SK-N-SH (cell line): ENCODE data around the gene TBXAS1. TPM values are rescaled to one million over a fixed set of nuclear protein-coding genes. Genes with fewer than 3 reads are reported as not detected.

ENCODE experiments used
- CTCF ChIA-PET: fragments of 300-600, 350-600 bp; formaldehyde crosslinking; extraction: SDS; loops from one replicate; lab custom pipeline; 2021; lab: Yijun Ruan, JAX
- POLR2A ChIA-PET: fragments of 350-600 bp; sonication (Branson Sonifier 250); formaldehyde crosslinking; extraction: SDS; loops from one replicate; lab custom pipeline; 2020; ENCODE audit warnings: antibody characterized with exemption, inconsistent platforms; lab: Yijun Ruan, JAX
- DNase-seq: peaks from one replicate; pipeline ENCODE4 v3.0.0; 2012
- H2AFZ ChIP-seq: fragments of 200-600 bp; sonication (generic); 2 replicates; pipeline ENCODE4 v1.8.1; 2016; ENCODE audit warnings: antibody characterized with exemption, mild to moderate bottlenecking, low read depth
- H3F3A ChIP-seq: fragments of 200-600 bp; sonication (generic); replicated peaks from 2 replicates; pipeline ENCODE3; 2016; ENCODE audit warnings: antibody characterized with exemption, mild to moderate bottlenecking; ENCODE audit not compliant: insufficient read depth
- H3K27ac ChIP-seq, 2 experiments: fragments of 200-500 bp in 1 of 2; fragments of 200-600 bp in 1 of 2; sonication (Bioruptor generic) in 1 of 2; sonication (generic), shearing (Covaris generic) in 1 of 2; 2 replicates each; pipeline versions ENCODE4 v1.5.1 to v1.6.1; 2014 to 2016; ENCODE audit warnings: low read depth in 2 of 2, inconsistent platforms in 1 of 2, low read length in 1 of 2, mild to moderate bottlenecking in 1 of 2, mixed read lengths in 1 of 2
- H3K27me3 ChIP-seq: fragments of 200-600 bp; sonication (generic), shearing (Covaris generic); 2 replicates; pipeline ENCODE4 v1.6.1; 2016; ENCODE audit warnings: mixed run types; ENCODE audit not compliant: insufficient read depth
- H3K36me3 ChIP-seq, 2 experiments: fragments of 200-500 bp in 1 of 2; fragments of 200-600 bp in 1 of 2; sonication (Bioruptor generic) in 1 of 2; sonication (generic) in 1 of 2; replicated peaks in 1 of 2; 2 replicates each; pipeline versions ENCODE3 to v1.5.1; 2014 to 2016; ENCODE audit warnings: low read length in 1 of 2, mild to moderate bottlenecking in 1 of 2; ENCODE audit not compliant: insufficient read depth in 2 of 2, control insufficient read depth in 1 of 2
- H3K4me1 ChIP-seq, 2 experiments: fragments of 200-500 bp in 1 of 2; fragments of 200-600 bp in 1 of 2; sonication (Bioruptor generic) in 1 of 2; sonication (generic), shearing (Covaris generic) in 1 of 2; 2 replicates each; pipeline versions ENCODE4 v1.5.1 to v1.6.1; 2014 to 2016; ENCODE audit warnings: low read depth in 1 of 2, low read length in 1 of 2, mixed run types in 1 of 2; ENCODE audit not compliant: insufficient read depth in 2 of 2, control insufficient read depth in 1 of 2
- H3K4me2 ChIP-seq: fragments of 200-600 bp; sonication (generic), shearing (Covaris generic); 2 replicates; pipeline ENCODE4 v1.6.1; 2017; ENCODE audit warnings: mixed run types
- H3K4me3 ChIP-seq, 2 experiments: fragments of 200-500 bp in 1 of 2; fragments of 200-600 bp in 1 of 2; sonication (Bioruptor generic) in 1 of 2; sonication (generic), shearing (Covaris generic) in 1 of 2; 2 replicates each; pipeline versions ENCODE4 v1.5.1 to v1.8.1; 2014 to 2016; ENCODE audit warnings: low read depth in 2 of 2, inconsistent platforms in 1 of 2, low read length in 1 of 2, mild to moderate bottlenecking in 1 of 2, mixed read lengths in 1 of 2, moderate library complexity in 1 of 2
- H3K79me2 ChIP-seq: fragments of 200-600 bp; sonication (generic); 2 replicates; pipeline ENCODE4 v1.8.1; 2017; ENCODE audit warnings: mild to moderate bottlenecking; ENCODE audit not compliant: insufficient read depth
- H3K9ac ChIP-seq: fragments of 200-600 bp; sonication (generic); 2 replicates; pipeline ENCODE4 v1.6.1; 2017; ENCODE audit warnings: mixed run types
- H3K9me2 ChIP-seq: fragments of 200-600 bp; sonication (generic); 2 replicates; pipeline ENCODE4 v1.6.1; 2017; ENCODE audit warnings: mixed run types
- H3K9me3 ChIP-seq: fragments of 200-600 bp; sonication (generic); 2 replicates; pipeline ENCODE4 v1.6.1; 2017; ENCODE audit warnings: mixed run types, mild to moderate bottlenecking, moderate library complexity
- H4K20me1 ChIP-seq: fragments of 200-600 bp; sonication (generic); 2 replicates; pipeline ENCODE4 v1.6.1; 2017; ENCODE audit warnings: mild to moderate bottlenecking, mixed run types; ENCODE audit not compliant: insufficient read depth
- ELF1 ChIP-seq: IDR thresholded peaks from 2 replicates; pipeline ENCODE4 v1.4.0; 2012
- FOSL2 ChIP-seq: IDR thresholded peaks from 2 replicates; pipeline ENCODE4 v1.4.0; 2012; ENCODE audit warnings: low read depth, mild to moderate bottlenecking, moderate library complexity, borderline replicate concordance
- FOXM1 ChIP-seq: IDR thresholded peaks from 2 replicates; pipeline ENCODE4 v1.4.0; 2012; ENCODE audit warnings: low read depth, mild to moderate bottlenecking
- MEF2A ChIP-seq: IDR thresholded peaks from 2 replicates; pipeline ENCODE4 v1.4.0; 2012; ENCODE audit warnings: low read depth, borderline replicate concordance
- MXI1 ChIP-seq: IDR thresholded peaks from 2 replicates; pipeline ENCODE4 v1.6.1; 2012; ENCODE audit warnings: mild to moderate bottlenecking, low read depth, low read length, improper control_type of control experiment
- NFIC ChIP-seq: IDR thresholded peaks from 2 replicates; pipeline ENCODE4 v1.4.0; 2012; ENCODE audit warnings: borderline replicate concordance
- RCOR1 ChIP-seq: fragments of 150-350 bp; IDR thresholded peaks from 2 replicates; pipeline ENCODE4 v1.6.1; 2017; ENCODE audit warnings: antibody characterized with exemption, low read length
- RFX5 ChIP-seq: IDR thresholded peaks from 2 replicates; pipeline ENCODE4 v1.6.1; 2012; ENCODE audit warnings: mild to moderate bottlenecking, improper control_type of control experiment, low read length
- SIN3A ChIP-seq: IDR thresholded peaks from 2 replicates; pipeline ENCODE4 v1.6.1; 2012; ENCODE audit warnings: low read depth, mild to moderate bottlenecking, low read length, moderate library complexity, borderline replicate concordance
- SMC3 ChIP-seq: IDR thresholded peaks from 2 replicates; pipeline ENCODE4 v1.6.1; 2012; ENCODE audit warnings: low read depth, low read length, improper control_type of control experiment
- TCF12 ChIP-seq: IDR thresholded peaks from 2 replicates; pipeline ENCODE4 v1.4.0; 2012
- TEAD4 ChIP-seq: IDR thresholded peaks from 2 replicates; pipeline ENCODE4 v1.4.0; 2012; ENCODE audit warnings: mild to moderate bottlenecking, borderline replicate concordance; ENCODE audit not compliant: insufficient read depth
- USF2 ChIP-seq: fragments of 150-350 bp; IDR thresholded peaks from 2 replicates; pipeline ENCODE4 v1.6.1; 2017; ENCODE audit warnings: antibody characterized with exemption, low read length, low read depth, borderline replicate concordance
- WGBS: methylation state at CpG from one replicate; pipeline ENCODE4 v1.1.6; 2017; ENCODE audit warnings: low lambda C conversion rate; 5-methylcytosine and 5-hydroxymethylcytosine counted together
- polyA plus RNA-seq, 3 experiments: library from polyadenylated mRNA; depleted of rRNA; stranded (reverse); fragments of >200 nt; gene quantifications; 2 replicates each; pipeline ENCODE4 v1.2.3, GENCODE V29; 2012
- TF ChIP-seq, protein P1 (sequence below): fragments of 200-600 bp; sonication (generic); IDR thresholded peaks from 2 replicates; pipeline ENCODE4 v1.6.1; 2017; ENCODE audit warnings: antibody characterized with exemption, mild to moderate bottlenecking, moderate library complexity

The TBXAS1 gene
- polyA plus RNA-seq, 1 of the 3 experiments (the other 2 are of a cell fraction): 4.4 TPM

DNA sequence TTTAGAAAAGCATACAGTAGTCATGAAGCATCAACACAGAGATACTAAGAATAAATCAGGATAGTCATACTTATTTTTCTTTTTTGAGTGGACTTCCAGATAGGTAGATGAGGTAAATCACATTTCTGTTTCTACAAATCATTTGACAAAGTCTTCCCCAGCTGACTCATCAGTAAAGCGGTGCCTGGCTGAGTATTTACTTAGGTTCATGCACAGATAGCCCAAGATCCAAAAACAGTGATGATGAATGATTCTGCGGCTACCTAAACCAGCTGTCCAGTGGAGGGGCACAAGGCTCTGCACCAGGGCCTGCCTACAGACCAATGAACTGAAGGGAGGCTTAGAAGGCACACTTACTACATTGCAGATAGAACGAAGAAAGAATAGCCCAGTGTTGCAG lies 120.6 kb downstream of the TBXAS1 start:
- no peak overlapping the region for H3K4me2 ChIP-seq
- H3K79me2 ChIP-seq: no peaks in the 10 kb centered on the region

DNA sequence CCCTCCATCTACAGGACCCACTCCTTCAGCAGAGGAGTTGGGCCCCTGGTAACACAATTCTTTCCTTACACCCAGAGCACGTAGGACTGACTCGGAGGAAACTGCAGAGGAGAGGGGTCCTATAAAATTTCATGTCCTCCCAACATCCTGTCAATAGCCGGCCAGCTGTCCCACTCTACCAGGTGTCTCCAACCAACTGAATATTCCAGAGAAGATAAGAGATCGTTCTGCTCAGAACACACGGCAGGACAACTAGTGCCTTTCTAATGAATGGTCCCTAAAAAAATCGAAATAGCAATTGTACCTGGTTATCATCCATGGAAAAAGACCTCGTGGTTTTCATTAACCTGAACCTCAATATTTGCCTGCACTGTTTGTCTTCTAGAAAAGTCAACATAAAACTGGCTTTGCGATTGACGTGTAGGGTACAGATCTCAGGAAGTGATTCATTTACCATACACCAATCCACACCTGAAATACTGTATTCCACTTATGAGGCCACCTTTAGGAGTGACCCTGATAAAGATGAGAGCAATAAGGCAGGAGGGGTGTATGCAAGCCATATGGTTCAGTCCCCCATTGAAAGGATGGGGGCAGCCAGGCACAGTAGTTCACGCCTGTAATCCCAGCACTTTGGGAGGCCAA lies 121.9 kb downstream of the TBXAS1 start:
- Histone ChIP-seq H3K9ac (no peak overlapping the region), H3F3A (no peaks in the 10 kb centered on the region), H3K27me3 (no peaks in the 10 kb centered on the region), H4K20me1 (no peaks in the 10 kb centered on the region), H3K9me3 (no peaks in the 10 kb centered on the region), H3K9me2 (no peaks in the 10 kb centered on the region), H3K4me1 (peaks cover 0 to 12% of the 10 kb centered on the region in 2 experiments; a peak in 2 of 4 replicates), H3K79me2 (no peaks in the 10 kb centered on the region), H2AFZ (no peak overlapping the region), H3K4me3 (no peak overlapping the region), H3K4me2 (no peak overlapping the region), H3K36me3 (no peaks in the 10 kb centered on the region), H3K27ac (no peak overlapping the region)
- ChIA-PET CTCF (no interaction called here), POLR2A (no interaction called here)
- no peak for DNase-seq
- TF ChIP-seq USF2: no peak
- 70% methylated on average over 10 of the region's 10 CpGs for WGBS

More for the DNA sequence above, 120.6 kb downstream of the TBXAS1 start:
- CTCF ChIA-PET: interaction anchor here (0.6 to 1.2 kb wide), 2 partner anchors 12 to 321 kb away, joined by 3 to 4 read pairs; no protein-coding TSS in a partner anchor
- H3K9me2 ChIP-seq: no peaks in the 10 kb centered on the region
- TF ChIP-seq USF2 (no peak), ELF1 (no peak), TEAD4 (no peak), SMC3 (no peak), MEF2A (no peak), TCF12 (no peak), RCOR1 (no peak), NFIC (no peak), RFX5 (no peak), MXI1 (no peak), FOXM1 (no peak), FOSL2 (no peak), SIN3A (no peak)
- TF ChIP-seq, protein P1, sequence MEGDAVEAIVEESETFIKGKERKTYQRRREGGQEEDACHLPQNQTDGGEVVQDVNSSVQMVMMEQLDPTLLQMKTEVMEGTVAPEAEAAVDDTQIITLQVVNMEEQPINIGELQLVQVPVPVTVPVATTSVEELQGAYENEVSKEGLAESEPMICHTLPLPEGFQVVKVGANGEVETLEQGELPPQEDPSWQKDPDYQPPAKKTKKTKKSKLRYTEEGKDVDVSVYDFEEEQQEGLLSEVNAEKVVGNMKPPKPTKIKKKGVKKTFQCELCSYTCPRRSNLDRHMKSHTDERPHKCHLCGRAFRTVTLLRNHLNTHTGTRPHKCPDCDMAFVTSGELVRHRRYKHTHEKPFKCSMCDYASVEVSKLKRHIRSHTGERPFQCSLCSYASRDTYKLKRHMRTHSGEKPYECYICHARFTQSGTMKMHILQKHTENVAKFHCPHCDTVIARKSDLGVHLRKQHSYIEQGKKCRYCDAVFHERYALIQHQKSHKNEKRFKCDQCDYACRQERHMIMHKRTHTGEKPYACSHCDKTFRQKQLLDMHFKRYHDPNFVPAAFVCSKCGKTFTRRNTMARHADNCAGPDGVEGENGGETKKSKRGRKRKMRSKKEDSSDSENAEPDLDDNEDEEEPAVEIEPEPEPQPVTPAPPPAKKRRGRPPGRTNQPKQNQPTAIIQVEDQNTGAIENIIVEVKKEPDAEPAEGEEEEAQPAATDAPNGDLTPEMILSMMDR: no peak
- DNase-seq: no peak
- no peaks in the 10 kb centered on the region for H4K20me1 ChIP-seq
- no peak overlapping the region for H2AFZ ChIP-seq
- no peaks in the 10 kb centered on the region for H3K36me3 ChIP-seq
- H3K9ac ChIP-seq: no peak overlapping the region
- H3K4me3 ChIP-seq: no peak overlapping the region
- H3K9me3 ChIP-seq: no peaks in the 10 kb centered on the region
- POLR2A ChIA-PET: no interaction called here
- no peak overlapping the region for H3K27ac ChIP-seq
- no peaks in the 10 kb centered on the region for H3F3A ChIP-seq
- WGBS: 66% methylated on average over 3 of the region's 3 CpGs
- no peaks in the 10 kb centered on the region for H3K27me3 ChIP-seq
- peaks cover 0 to 5% of the 10 kb centered on the region in 2 experiments; a peak in 2 of 4 replicates for H3K4me1 ChIP-seq
